CD4-positive, alpha-beta T cell treated with Interleukin-1 beta for 1 hour (primary cell): ENCODE measurements around the gene NT5E.
A peak's percentile ranks its signal among the peaks of the same experiment; 100 is the strongest.

Source experiments
- DNase-seq, 2 donors: peaks; one replicate each; pipeline ENCODE4 v3.0.0-alpha.2; 2020 to 2022

The NT5E gene

DNA sequence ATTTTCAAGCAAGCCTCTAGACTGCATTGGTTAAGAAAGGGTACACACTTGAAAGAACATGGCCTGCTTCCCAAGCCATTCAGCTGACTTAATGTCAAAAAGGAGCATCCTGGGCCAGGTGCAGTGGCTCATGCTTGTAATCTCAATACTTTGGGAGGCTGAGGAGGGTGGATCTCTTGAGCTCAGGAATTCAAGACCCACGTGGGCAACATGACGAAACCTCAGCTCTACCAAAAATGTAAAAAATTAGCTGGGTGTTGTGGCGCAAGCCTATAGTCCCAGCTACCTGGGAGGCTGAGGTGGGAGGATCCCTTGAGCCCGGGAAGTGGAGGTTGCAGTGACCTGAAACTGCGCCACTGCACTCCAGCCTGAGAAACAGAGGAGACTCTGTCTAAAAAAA lies 26.9 kb upstream of the NT5E start:
- DNase-seq = no peak

DNA sequence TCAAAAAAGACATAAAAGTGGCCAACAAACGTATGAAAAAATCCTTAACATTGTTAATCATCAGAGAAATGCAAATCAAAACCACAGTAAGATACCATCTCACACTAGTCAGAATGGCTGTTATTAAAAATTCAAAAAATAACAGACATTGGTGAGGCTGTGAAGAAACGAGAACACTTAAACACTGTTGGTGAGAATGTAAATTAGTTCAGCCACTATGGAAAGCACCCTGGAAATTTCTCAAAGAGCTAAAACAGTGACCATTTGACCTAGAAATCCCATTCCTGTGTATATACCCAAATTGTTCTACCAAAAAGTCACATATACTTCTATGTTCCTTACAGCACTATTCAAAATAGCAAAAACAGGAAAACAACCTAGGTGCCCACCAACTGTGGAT lies 24.9 kb upstream of the NT5E start:
- DNase-seq = no peak

DNA sequence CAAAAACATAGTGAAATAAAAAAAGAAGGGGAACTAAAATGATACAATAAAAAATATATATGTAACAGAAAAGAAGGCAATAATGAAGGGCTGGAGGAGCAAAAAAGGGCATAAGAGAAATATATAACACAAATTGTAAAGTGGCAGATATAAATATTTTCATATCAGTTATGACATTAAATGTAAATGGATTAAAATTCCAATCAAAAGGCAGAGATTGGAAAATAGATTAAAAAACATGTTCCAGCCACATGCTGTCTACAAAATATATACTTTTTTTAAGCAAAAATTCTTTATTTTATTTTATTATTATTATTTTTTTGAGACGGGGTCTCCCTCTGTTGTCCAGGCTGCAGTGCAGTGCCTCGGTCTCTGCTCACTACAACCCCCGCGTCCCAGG lies 23.9 kb upstream of the NT5E start:
- no peak for DNase-seq

DNA sequence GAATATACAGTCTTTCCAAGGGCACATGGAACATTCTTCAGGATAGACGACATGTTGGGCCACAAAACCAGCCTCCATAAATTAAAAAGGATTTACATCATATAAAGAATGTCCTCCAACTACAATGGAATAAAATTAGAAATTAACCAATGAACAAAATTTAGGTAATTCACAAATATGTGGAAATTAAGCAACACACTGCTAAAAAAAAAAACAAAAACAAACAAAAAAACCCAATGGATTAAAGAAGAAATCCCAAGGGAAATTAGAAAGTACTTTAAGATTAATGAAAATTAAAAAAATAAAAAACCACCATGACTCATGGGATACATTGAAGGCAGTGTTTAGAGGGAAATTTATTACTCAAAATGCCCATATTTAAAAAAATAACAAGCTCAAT lies 21.4 kb upstream of the NT5E start:
- no peak for DNase-seq

DNA sequence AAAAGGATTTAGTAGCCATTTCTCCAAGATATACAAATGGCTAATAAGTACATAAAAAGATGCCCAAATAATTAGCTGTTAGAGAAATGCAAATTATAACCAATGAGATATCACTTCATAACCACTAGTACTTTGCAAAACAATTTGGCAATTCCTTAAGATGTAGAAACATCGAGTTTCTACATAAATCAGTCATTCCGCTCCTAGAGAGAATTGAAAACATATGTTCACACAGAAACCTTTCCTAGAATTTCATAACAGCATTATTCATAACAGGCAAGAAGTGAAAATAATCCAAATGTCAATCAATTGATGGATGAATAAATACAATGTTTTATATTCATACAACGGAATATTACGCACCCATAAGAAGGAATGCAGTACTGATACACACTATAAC lies 20.5 kb upstream of the NT5E start:
- DNase-seq = no peak

DNA sequence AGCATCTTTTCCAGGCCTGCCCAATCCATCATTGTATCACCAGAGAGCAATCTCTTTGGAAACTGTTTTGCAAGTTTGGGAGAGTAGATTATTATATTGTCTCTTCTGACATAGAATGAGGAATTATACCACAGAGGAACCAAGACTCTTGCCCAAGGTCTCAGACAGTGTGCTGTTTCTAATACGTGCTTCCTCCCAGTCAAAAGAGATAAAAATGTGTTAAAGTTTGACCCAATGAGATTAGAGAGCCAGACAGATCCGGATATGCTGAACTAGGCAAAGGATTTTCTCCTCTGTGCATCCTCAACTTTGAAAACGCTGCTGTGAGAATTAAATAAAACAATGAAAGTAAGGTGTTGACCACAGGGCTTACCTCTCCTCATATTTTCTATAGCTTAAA lies 18.6 kb upstream of the NT5E start:
- no peak for DNase-seq

DNA sequence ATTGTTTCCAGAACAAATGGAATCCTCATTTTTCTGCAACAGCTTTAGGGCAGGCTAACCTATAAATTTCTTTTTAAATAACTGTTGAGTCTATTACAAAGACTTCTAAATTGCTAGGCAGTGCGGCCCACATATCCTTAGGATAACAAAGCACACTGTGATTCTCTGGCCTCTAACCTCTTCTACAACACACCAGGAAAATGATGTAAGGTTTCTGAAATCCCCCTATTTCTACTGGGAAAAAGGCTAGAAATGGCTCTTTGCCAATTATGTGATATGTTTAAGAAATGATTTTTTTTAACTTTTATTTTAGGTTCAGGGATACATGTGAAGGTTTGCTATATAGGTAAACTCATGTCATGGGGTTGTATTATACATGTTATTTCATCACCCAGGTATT lies 17.3 kb upstream of the NT5E start:
- DNase-seq = no peak

DNA sequence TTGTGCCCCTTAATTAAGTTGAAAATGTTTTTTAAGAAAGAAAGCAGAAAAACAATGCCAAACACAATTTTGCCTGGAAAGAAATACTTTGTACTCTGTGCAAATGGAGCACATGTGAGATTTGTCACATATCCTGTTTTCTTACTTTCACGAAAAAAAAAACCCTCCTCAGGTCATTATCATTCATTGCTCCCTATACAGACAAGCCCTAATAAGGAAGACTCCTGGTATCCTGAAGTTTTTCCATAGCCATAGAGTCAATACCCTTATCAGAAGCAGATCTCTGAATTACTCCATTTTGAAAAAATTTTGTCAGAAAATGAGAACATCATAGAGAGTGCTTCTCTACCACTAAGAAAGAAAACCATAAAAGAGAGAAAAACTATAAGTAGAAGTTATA lies 14.0 kb upstream of the NT5E start:
- no peak for DNase-seq

DNA sequence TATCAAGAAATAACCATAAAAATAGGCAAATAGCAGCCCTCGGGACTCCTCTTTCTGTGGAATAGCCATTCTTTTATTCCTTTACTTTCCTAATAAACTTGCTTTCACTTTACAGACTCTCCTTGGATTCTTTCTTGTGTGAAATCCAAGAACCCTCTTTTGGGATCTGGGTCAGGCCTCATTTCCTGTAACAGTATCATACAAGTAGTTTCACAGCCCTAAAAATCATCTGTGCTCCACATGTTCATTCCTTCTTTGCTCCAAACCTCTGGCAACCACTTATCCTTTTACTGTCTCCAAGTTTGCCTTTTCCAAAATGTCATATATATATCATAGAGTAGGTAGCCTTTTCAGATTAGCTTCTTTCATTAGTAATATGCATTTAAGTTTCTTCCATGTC lies 13.5 kb upstream of the NT5E start:
- no peak for DNase-seq

DNA sequence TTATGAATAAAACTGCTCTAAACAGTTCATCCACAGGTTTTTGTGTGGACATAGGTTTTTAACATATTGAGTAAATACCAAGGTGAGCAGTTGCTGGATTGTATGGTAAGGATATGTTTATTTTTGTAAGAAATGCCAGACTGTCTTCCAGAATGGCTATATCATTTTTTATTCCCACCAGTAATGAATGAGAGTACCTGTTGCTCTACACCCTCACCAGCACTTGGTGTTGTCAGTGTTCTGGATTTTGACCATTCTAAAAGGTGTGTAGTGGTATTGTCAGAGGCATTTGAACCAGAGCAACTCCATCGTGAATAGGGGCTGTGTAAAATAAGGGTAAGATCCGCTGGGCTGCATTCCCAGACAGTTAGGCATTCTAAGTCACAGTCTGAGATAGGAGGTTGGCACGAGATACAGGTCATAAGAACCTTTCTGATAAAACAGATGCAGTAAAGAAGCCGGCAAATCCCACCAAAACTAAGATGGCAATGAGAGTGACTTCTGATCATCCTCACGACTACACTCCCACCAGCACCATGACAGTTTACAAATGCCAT lies 12.9 kb upstream of the NT5E start:
- DNase-seq = no peak

DNA sequence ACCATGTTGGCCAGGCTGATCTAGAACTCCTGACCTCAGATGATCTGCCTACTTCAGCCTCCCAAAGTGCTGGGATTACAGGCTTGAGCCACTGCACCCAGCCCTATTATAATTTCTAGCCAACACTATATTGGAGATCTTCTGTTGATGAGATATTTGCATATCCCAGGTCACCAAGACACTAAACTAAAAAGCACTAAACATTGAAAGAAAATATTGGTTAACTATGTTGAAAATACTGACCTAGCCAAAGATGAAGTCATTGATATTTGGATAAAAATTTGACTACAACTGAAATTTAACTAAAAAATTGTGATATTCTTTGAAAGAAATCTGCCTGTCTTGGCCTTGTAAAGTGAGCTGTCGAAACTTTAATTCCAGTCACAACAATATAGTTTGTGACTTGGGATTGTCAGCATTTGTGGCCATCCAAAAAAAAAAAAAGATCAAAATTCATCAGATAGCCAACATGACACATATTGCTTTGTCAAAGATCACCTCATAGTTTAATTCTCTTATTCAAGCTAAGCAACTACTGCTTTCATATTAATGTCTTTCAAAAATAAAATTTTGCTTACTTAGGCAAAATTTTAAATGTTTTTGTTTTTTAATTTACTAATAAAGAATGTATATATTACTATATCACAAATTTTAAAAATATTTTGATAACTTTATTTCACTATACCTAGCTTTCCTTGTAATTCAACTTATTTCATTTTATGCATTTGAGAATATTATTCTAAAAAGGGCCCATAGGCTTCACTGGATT lies 6.3 kb upstream of the NT5E start:
- DNase-seq = no peak

DNA sequence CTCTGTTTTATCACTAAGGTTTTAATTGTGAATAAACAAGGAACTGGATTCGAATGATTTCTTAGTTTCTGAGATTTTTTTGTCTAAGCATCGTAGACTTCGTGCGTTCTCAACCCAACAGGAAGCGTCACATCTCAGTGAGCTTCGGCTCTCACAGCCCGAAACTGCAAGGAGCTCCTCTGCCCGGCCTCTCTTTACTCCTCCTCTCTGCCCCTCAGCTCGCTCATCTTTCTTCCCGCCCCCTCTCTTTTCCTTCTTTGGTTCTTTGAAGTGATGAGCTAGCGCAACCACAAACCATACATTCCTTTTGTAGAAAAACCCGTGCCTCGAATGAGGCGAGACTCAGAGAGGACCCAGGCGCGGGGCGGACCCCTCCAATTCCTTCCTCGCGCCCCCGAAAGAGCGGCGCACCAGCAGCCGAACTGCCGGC lies 480 bp upstream of the NT5E start:
- DNase-seq = peak; percentile 6 to 47

DNA sequence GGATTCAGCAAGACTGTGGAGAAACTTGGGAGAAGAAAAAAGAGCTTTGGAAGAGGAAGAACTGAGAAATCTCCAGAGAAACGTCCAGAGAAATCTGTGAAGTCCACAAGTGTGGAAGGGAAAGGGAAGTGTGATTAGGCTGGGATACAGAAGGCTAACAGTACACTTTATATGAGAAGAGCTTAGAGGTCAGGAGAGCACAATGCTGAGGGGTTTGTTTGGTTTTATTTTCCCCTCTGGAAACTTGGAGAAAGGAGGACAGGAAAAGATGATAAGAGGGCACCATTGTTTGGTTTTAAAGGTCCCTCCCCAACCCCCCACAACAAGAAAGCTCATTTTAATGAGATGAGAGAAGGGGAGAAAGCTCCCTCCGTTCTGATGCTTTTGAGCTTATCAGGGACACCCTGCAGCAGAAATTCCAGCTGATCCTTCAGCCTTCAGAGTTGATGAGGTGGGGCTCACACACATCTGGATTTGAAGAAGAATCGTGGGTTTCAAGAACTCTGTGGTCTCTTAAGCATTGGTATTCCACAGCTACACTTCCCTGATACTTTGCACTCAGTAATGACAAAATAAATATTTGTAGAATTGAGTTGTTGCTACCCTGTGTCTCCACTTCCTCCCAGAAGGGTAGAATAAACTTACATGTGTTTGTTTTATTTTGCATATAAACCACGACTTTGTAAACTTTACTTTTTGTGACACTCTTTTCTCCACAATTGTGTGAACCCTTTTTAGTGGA lies 1.9 kb downstream of the NT5E start:
- DNase-seq = no peak

DNA sequence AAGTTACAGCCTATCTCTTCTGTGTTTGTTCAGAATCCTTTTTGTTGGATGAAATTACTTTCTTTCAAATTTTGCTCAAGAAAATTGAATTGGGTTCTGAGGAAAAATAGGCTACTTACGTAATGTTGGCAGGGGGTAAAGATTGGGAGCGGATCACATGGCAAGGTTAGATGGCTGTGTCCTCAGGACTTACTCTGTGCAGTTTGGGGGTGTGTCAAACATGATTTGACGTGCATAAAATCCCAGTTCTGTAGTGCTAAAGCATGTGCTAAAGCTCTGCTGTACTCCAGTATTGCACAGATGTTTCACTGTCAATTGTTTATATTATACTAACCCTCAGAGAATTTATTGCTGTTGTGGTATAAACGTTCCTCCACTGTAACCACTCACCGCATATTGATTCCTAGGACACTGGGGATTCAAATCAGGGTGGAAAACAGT lies 2.6 kb downstream of the NT5E start:
- DNase-seq = no peak

DNA sequence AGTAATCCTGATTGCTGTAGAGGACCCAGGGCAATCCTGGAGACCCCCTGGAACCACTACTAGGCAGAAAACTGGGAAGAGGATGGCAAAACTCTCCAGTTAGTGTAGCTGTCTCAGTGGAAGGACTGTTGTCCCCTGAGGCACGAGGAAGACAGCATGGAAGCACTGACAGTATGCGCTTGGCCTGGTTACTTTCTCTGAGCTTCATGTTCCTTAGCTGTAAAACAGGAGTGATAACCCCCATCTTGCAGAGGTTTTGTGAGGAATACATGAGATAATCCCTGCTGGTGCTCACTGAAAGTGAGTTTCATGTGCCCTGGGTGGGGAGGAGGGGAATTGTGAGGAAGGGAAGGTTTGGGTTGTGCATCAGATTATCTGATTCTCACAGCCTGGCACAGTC lies 3.2 kb downstream of the NT5E start:
- DNase-seq = no peak

DNA sequence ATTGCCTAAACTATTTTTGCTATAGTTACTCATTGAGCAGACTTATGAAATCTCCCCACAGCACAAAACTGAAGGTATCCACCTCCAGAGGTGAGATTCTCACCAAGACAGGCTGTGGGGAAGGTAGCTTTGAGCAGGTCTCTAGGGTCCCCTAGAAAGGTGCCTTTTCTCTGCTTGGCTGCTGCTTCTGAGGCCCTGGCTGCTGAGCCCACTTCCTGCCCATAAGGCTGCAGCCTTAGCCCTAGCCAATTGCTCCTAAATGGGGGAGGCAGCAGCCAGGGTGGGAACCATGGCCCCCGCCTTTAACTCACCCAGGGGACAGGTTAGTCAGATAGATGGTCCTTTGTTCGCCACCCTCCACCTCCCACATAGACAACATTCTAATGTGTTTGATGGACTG lies 3.6 kb downstream of the NT5E start:
- DNase-seq = no peak

DNA sequence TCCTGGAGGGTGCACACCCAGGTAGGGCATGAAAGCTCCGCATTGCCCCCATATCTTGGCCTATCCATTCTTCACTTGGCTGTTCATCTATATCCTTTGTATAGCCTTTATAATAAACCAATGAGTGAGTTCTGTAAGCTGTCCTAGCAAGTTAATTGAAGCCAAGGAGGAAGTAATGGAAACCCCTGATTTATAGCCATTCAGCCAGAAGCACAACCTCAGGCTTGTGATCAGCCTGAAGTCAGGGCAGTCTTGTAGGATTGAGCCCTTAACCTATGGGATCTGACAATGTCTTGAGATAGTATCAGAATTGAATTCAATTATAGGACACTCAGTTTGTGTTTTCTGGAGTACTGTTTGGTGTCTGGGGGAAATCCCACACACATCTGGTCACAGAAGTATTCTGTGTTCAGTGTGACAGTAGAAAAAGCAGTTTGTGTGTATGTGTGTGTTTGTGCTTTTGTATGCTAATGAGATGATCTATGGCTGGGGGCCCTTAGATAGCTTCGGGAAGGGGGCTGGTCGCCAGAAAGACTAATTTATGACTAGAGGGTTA lies 5.7 kb downstream of the NT5E start:
- DNase-seq = no peak

DNA sequence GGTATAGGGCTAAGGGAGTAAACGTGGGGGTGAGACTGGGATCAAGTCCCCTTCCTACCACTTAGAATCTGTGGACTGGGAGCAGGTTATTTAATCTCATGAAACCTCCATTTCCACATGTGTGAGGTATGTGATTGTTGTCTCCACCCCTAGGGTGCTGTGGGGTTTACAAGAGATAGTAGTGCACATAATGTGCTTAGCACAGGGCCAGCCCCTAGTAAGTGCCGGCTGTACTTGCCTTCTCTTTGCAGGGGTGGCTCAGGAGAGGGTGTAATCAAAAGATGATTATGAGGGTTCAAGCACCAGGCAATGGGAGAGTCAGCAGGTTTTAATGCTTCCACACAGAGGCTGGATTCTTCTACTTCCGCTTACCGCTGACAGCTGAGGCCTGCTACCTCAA lies 6.9 kb downstream of the NT5E start:
- no peak for DNase-seq

DNA sequence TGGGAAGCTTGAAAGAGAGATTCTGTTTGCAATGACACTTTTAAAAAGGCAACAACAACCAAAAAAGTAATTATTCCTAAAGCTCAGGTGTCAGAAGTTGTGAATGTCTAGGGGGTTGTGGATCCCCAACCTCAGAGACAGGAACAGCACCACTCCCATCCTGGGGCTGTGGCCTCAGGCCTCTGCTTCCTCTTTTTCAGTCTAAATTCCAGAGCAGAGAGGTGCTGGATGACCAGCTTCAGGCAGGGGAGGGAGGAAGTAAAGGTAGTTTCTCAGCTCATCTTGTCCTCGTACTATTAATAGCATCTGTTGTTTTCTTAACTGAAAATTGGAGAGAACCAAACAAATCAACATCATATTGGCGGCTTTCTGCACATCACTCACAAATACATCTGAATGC lies 8.3 kb downstream of the NT5E start:
- no peak for DNase-seq

DNA sequence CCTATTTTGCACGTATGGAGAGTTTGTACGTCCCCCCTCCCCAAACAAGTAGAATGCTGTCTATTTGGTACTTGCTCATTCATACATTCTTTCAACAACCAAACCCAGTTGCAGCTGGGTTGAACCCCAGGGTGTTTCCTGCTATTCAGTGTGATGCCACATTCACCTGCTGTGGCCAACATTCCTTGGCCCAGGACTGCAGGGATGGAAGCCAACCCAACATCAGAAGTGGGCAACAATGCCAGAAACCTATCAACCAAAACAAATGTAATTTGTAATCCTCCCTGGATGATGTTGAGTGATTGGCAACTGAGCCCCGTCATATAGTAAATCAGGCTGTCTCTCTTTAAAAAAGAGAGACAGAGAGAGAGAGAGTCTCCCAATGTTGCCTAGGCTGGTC lies 8.9 kb downstream of the NT5E start:
- no peak for DNase-seq

DNA sequence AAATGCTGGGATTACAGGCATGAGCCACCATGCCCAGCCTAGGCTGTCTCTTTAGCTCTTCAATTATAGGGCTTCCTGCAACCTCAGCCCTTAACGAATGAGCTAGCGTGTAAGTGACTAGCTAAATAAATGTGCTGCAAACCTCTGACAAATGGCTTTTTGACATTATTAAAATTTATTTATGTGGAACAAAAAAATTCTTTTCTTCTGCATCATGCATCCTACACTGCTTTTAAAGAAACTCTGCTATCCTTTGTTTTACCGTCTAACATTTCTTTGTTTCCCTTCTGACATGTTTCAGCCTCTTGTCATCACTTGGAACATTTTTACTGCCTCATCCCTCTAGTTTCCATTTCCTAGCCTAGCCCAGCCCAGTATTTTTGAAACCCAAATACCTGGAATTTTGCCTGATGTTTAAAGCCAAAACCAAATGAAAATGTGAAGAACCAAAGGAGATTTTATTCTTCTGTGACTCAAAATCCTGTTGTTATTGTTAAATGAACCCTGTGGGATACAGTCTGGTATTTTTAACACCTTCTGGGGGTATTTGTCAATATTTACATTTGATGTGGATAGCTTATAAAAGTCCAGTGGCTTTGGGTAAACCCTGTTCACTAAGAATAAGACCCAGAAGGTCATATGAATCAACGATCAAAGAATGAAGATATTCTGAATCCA lies 9.5 kb downstream of the NT5E start:
- no peak for DNase-seq

DNA sequence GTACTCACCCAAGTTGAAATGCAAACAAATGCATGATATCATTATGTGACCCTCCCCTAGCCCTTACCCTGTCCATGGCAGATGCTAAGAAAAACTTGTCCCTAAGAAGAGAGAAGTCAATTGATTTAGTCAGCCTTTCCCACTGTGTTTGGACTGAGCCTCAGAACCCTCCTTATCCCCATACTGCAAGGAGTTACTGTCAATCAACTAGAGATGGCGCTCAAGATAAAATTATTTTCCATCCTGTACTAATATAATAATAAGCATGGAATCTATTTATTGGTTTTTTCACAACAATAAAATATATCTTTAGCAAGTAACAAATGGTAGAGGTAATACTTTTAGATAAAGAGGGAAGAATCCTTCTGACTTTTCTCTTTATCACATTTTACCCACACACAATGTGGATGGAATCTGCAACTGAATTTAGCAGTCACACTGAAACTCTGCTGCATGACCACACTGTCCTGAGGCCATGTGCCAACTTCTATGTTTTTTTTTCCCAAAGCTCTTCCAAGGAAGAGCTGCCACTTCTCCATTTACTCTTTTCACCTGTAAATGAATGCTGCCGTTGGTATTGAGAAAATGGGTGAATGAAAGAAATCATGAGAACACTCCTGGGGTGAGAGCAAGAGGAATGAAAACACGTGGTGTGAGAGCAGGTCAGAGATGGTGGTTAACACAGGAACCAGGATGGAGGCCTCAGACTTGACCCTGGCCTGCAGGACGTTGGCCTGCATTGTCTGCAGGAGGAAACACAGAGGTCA lies 10.5 kb downstream of the NT5E start:
- DNase-seq = no peak
